ENCODE data around the gene BGLAP. TPM values are rescaled to one million over a fixed set of nuclear protein-coding genes. Genes with fewer than 3 reads are reported as not detected.
A peak's percentile ranks its signal among the peaks of the same experiment; 100 is the strongest.

Gene BGLAP
- total RNA-seq, 4 donors from 2014 or later: 1.6 to 2.1 TPM; not detected in 2

DNA sequence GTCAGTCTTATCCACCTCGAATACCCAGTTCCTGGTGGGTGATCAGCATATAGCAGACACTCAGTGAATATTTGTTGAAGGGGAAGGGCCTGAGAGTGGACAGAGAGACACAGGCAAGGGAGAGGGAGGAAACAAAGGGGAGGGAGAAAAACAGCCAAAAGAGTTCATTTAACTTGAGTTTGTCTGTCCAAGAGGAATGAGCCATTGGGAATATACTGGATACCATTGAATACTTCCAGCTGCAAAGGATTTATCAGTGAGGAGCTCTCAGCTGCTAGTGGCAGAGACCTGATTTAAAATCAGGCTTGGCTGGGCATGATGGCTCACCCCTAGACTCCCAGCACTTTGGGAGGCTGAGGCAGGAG lies 11.5 kb upstream of the BGLAP start:
- no peak for DNase-seq
- Histone ChIP-seq H3K27ac (peak overlapping the region in 1 of 4 donors; percentile 6), H3K36me3 (peaks cover 0 to 20% (median 5%) of the 10 kb centered on the region in 4 donors), H3K27me3 (no peaks in the 10 kb centered on the region), H3K9me3 (no peaks in the 10 kb centered on the region), H3K4me3 (no peak overlapping the region), H3K4me1 (peaks cover 0 to 3% (median 1%) of the 10 kb centered on the region in 4 donors)
- in situ Hi-C loops (cut with MboI; ENCODE audit: low pct_ligation_motif_present in 1 of 4, low pct_unique_long_range_greater_than_20kb in 1 of 4, low sequenced_read_pairs in 3 of 4) (no loop called here), intact Hi-C loops (cut with DNase I; ENCODE audit: low total_unique reads) (no loop called here)
- TF ChIP-seq POLR2AphosphoS5 (IDR thresholded peaks at IDR 0.05): no peak
- TF ChIP-seq CTCF (IDR thresholded peaks at IDR 0.05): no peak
- no peak for TF ChIP-seq POLR2A (IDR thresholded peaks at IDR 0.05)
- no peak for TF ChIP-seq EP300 (IDR thresholded peaks at IDR 0.05; ENCODE audit: low read depth)
- 80 to 89% methylated on average over 1 of the region's 1 CpG for WGBS, 2 donors (ENCODE audit: low coverage in 1 of 2)

DNA sequence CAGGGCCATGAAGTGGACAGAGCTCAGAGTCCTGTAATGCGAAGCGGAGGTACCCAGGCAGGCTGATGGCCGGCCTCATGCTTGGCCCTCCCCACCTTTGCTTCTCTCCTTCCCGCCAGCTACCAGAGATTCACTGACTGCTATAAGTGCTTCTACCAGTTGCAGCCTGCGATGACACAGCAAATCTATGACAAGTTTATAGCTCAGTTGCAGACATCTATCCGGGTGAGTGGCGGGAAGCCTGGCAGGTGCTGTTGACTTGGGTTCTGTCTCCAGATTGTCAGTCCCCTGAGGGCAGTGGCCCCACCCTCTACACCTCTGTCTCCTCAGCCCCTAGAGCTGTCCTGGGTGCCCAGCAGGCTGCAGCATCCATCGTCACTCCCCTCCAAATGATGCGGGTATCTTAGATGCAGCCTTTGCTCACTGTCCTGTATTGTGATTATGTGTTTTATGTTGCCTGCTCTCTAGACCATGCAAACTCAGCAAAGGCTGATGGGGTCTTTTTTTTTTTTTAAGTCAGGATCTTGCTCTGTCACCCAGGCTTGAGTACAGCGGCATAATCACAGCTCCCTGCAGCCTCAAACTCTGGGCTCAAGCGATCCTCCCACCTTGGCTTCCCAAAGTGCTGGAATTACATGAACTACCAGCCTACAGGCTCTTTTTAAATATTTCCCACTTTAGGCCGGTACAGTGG lies 9.6 kb upstream of the BGLAP start:
- Histone ChIP-seq H3K27me3 (no peaks in the 10 kb centered on the region), H3K4me3 (no peak overlapping the region), H3K4me1 (no peaks in the 10 kb centered on the region), H3K36me3 (peaks cover 0 to 27% (median 11%) of the 10 kb centered on the region in 4 donors), H3K9me3 (no peaks in the 10 kb centered on the region), H3K27ac (no peak overlapping the region)
- WGBS, 2 donors (ENCODE audit: low coverage in 1 of 2): 85 to 98% methylated on average over 3 to 12 of the region's 12 CpGs
- intact Hi-C loops (cut with DNase I; ENCODE audit: low total_unique reads) (no loop called here), in situ Hi-C loops (cut with MboI; ENCODE audit: low pct_ligation_motif_present in 1 of 4, low pct_unique_long_range_greater_than_20kb in 1 of 4, low sequenced_read_pairs in 3 of 4) (no loop called here)
- no peak for TF ChIP-seq CTCF (IDR thresholded peaks at IDR 0.05)
- no peak for TF ChIP-seq POLR2A (IDR thresholded peaks at IDR 0.05)
- TF ChIP-seq POLR2AphosphoS5 (IDR thresholded peaks at IDR 0.05): no peak
- no peak for TF ChIP-seq EP300 (IDR thresholded peaks at IDR 0.05; ENCODE audit: low read depth)
- no peak for DNase-seq

- WGBS, 2 donors (ENCODE audit: low coverage in 1 of 2): 79 to 94% methylated on average over 2 to 5 of the region's 5 CpGs
Observed at GRCh38 chr1:156233426-156234127, 8.4 kb upstream of the BGLAP start.

More at GRCh38 chr1:156233426-156234127, 8.4 kb upstream of the BGLAP start:
- no peak overlapping the region for H3K27ac ChIP-seq
- TF ChIP-seq CTCF (IDR thresholded peaks at IDR 0.05) (no peak), POLR2A (IDR thresholded peaks at IDR 0.05) (no peak), POLR2AphosphoS5 (IDR thresholded peaks at IDR 0.05) (no peak), EP300 (IDR thresholded peaks at IDR 0.05; ENCODE audit: low read depth) (no peak)
- H3K4me3 ChIP-seq: no peak overlapping the region
- intact Hi-C loops (cut with DNase I; ENCODE audit: low total_unique reads): no loop called here
- no peak for DNase-seq
- peaks cover 0 to 27% (median 13%) of the 10 kb centered on the region in 4 donors for H3K36me3 ChIP-seq
- no peaks in the 10 kb centered on the region for H3K4me1 ChIP-seq
- no peaks in the 10 kb centered on the region for H3K9me3 ChIP-seq
- no peaks in the 10 kb centered on the region for H3K27me3 ChIP-seq
- in situ Hi-C loops (cut with MboI; ENCODE audit: low pct_ligation_motif_present in 1 of 4, low pct_unique_long_range_greater_than_20kb in 1 of 4, low sequenced_read_pairs in 3 of 4): no loop called here

All from transverse colon (tissue), 4 donors.